HG03097 (cell line): ENCODE measurements around the gene OR11H7.
"Not testable (repeated sequence)": the region's sequence is repeated elsewhere in the genome, so short reads cannot be mapped to it uniquely, and the experiment has no call there.

Experiments used
- ATAC-seq: cut with Tn5 transposase; IDR thresholded peaks from one replicate; pipeline ENCODE4 v1.9.1; 2021; ENCODE audit not compliant: unreplicated experiment, low FRiP score

OR11H7 gene

DNA sequence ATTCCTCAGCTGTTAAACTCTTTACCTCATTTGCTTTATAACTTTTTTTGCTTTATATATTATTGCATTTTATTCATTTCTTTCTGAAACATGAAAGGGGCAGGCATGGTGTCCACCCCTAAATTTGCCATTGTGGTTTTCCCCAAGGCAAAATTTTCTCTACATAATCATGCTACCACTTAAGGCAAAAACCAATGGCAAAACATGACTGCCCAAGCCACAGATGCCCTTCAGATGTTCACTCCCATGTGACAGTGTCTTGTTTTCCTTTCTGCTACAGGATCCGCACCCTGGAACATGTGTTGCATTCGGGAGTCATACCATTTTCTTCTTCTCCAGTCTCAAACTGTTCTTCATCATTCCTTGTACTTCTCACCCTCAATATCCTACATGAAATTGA lies 48.6 kb downstream of the OR11H7 start:
- no peak for ATAC-seq

DNA sequence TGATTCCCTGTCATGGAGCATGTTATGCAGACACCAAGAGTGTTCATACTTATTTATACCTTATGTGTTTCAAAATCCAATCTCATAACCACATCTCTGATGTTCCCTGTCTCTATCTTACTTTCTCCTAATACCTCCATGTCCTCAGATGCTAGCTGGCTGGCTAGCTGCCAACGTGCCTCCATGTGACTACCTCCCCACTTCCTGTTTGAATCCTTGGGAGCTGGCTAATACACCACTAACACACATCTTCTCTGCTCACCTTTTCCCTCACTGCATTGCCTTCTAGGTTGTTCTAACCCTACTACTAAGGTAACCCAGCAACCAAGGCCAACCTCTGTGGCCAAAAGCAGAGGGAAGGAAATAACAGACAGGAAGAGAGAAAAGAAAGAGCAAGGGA lies 49.6 kb downstream of the OR11H7 start:
- ATAC-seq: no peak

DNA sequence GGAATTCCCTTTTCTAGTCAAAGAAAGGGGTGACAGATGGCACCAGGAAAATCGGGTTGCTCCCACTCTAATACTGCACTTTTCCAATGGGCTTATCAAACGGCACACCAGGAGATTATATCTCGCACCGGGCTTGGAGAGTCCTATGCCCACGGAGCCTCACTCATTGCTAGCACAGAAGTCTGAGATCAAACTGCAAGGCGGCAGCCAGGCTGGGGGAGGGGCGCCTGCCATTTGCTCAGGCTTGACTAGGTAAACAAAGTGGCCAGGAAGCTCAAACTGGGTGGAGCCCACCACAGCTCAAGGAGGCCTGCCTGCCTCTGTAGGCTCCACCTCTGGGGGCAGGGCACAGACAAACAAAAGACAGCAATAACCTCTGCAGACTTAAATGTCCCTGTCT lies 51.5 kb downstream of the OR11H7 start:
- ATAC-seq: not testable (repeated sequence)
